GM21717 (cell line): ENCODE measurements around the gene PATJ.

Experiments
- ATAC-seq: cut with Tn5 transposase; IDR thresholded peaks from one replicate; pipeline ENCODE4 v1.9.1; 2021; ENCODE audit warnings: mild to moderate bottlenecking, moderate library complexity; ENCODE audit not compliant: unreplicated experiment

Gene PATJ

DNA sequence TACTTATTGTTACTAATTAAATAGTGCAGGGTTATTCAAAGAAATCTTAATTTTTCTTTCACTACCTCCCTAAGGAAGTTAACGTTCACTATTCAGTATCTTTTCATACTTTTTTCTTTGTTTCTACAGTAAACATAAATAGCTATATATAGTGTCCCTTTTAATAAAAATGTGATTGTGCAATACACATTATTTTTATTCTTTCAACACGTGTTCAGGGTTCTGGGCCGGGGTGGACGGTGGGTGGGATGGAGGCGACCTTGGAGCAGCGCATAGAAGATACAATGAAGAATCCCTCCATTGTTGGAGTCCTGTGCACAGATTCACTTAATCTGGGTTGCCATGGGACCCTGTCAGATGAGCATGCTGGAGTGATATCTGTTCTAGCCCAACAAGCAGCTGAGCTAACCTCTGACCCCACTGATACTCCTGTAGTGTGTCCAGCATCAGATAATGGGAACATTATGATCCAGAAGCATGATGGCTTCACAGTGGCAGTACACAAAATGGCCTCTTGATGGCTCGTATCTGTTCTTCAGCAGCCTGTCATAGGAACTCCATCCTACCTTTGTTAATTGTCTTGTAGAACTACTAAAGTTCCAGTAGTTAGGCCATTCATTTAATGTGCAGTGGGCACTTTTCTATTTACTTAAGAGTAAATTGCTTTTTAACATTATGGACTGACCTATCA is 296.5 kb downstream of the PATJ start:
- no peak for ATAC-seq

DNA sequence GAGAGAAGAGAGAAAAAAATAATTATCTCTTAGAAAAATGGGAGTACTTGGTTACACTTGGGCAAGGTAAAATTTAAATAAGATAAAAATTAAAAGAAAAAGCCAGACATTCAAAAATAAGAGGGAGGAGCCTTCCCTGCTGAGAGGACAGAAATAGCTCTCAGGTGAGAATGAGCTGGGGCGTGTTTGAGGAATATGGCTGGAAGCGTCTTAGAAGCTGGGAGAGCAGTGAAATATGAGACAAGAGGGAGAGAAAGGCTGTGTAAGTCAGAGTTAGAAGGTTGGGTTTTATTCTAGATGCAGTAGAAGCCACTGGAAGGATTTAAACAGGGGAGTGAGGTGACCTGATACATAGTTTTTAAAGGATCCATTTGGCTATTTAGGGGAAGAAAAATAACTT is 298.2 kb downstream of the PATJ start:
- ATAC-seq: no peak

DNA sequence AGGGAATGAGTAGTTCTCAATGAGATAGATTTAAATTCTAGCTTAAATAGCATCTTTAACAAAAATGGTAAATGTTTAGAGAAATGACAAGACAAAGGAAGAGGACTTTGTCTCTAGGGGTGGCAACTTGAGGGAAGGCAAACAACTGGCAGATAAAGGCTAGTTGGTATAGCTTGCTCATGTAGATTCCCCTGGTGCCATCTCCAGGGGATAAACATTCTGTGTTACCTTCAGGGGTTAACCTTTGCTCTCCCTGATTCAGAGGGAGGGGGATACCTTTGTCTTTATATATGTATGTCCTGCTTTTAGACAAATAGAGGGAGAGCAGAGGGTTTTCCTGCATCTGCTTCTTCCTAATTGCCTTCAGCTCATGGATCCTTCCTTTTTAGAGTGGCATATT is 298.7 kb downstream of the PATJ start:
- no peak for ATAC-seq

DNA sequence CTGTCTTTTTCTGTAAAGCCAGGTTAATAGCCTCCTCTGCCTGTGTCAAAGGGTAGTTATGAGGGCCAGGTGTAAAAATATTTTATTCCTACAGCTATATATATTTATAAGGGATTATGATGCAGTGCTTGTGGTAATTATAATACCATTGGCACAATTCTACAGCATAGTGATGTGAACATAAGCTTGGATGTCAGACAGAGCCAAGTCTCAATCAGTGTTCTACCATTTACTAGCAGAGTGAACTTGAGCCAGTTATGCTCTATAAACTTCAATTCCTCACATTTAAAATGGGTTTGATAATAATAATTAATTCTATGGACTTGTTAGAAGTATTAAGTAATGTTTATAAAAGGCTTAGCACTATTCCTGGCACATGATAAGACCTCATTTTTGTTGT is 300.9 kb downstream of the PATJ start:
- ATAC-seq: no peak

DNA sequence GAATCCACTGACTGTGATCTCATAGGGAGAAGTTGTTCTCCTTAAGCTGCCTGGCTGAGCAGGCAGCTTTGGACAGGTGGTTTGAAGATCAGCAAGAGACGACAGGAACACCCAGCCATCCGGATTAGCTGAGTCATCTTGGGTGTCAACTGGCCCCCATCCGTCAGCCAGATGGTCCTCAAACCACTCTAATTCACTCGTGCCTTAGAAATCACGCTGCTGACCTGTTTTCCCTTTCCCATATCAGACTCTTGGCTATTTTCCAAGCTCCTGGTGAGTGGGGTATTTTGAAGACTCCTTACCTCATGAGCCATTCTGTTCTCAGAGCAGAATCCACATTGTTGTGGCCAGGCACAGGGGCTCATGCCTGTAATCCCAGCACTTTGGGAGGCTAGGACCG is 303.3 kb downstream of the PATJ start:
- no peak for ATAC-seq

DNA sequence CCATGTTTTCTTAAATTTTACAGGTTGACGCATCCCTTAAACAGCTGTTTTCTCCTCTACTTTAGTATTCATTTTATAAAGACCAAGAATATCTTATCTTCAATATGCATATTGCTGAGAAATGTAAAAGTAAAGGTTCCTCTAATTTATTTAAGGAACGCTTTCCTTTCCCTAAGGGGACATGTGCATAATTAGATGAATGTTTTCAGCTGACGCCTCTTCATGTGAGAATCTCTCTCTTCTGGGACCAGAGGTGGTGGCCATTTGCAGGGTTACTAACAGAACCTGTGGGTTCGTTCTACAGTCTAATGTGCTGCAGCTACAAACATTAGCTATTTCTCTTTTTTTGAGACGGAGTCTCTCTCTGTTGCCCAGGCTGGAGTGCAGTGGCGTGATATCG is 304.6 kb downstream of the PATJ start:
- ATAC-seq: no peak

DNA sequence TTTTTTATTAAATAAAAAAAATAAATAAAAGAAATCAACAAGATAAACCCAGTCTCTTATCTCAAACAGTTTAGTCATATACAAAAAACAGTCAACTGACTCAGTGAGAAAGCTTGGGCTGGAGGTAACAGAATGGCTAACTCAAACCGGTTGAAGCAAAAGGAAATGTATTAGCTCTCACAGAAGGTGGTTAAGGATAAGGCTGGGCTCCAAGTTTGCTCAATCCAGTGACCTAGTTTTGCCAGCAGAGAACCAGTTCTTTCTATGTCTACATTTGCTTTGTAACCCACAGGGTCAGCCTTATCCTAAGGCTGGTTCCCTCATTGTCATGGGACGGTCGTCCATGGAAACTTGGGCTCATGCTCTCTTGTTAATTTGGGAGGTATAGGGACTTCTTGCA is 307.9 kb downstream of the PATJ start:
- ATAC-seq: no peak

DNA sequence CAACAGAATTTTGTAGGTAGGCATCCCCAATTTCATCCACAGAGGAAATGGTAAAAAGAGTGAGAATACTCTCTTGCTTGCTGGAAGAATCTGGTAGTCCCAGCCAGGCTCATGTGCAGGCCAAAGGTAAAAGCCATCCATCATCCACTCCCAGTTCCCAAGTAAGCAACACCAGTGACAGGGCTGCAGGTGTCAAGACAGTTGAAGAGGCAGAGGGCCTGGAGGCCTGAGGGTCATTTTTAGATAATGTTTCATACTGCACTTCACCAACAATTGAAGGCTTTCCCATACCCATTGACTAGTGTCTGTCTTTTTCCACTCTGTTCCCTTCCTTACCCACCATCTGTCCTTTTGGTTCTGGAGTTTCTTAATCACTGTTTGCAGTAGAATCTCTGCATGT is 310.7 kb downstream of the PATJ start:
- no peak for ATAC-seq

DNA sequence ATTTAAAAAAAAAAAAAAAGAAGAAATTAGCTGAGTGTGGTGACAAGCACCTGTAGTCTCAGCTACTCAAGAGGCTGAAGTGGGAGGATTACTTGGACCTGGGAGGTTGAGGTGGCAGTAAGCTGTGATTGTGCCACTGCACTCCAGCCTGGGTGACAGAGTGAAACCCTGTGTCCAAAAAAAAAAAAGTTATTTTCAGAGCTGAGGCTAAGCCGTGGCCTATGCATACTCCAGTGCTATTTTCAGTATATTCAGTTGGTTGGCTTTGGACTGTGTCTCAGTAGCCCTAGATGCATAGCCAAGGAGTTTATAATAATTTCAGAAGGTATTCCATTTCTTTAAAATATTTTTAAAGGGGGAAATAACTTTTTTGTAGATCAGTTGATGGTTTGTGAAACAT is 311.9 kb downstream of the PATJ start:
- no peak for ATAC-seq

DNA sequence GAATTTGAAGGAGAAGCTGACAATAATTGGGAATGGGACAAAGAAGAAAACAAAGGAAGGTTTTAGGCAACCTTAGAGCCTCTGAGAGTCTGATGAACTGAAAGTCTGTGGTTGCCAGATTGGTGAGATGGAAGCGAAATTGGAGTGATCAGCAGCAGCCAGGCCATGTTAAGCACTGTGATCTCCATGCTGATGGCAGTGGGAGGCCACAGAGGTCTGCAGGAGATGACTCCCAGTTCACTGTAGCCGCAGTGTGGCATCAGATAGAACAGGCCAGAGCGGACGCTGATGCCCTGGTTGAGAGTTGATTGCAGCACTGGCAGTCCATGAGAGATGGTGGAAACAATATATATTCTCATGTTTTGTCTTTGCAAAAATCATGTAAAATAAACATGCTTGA is 314.9 kb downstream of the PATJ start:
- ATAC-seq: no peak

DNA sequence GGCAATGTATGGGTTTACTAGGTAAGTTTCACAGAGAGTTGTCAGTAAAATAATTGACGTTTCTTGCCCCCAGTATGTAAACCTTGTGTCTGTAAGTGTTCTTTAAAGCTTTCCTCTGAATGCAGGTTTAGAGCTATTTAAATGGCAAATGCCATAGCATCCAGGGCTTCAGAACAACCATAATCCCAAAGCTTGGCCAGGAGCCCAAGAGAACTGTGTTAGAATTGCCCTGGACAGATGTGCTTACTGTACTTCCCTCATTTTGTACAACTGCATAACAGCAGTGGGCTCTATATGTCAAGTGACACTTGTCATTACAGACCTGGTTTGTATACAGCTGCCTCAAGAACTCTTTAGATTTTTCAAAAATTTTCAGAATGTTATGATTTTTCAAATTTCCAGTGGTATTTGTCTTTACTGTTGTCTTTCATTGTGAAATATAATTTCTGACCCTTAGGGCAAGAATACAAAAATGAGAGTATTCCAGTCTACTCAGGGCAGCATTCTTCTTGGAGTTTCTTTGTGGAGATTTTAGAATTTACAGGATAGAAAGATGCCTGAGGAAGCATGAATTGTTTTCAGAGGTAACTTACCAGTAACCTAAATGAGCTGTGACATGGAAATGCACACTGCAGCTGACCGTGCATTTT is 315.5 kb downstream of the PATJ start:
- ATAC-seq: no peak

DNA sequence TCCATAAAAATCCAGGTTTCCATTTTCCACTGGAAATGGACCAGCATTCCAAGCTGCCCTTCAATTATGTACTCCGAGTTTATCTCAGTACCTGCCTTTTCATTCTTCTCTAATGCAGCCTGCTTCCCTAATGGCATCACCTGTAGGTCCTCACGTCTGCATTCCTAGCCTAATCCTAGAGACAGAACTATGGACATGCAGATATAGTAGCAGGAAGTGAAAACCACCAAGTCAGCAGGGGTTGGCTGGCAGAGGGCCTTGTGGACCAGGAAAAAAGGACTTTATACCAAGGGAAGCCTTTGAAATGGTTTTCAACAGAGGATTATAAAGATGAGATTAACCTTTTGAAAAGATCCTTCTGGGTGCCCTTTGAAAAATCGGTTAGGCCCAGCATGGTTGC is 316.7 kb downstream of the PATJ start:
- no peak for ATAC-seq

DNA sequence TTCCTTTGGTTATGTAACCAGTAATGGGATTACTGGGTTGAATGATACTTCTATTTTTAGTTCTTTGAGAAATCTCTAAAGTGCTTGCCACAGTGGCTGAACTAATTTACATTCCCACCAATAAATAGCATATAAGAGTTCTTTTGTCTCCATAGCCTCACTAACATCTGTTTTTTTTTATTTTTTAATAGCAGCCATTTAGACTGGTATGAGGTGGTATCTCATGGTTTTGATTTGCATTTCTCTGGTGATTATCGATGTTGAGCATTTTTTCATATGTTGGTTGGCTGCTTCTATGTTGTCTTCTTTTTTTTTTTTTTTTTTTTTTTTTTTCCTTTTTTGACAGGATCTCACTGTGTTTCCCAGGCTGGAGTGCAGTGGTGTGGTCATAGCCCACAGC is 319.8 kb downstream of the PATJ start:
- ATAC-seq: no peak

DNA sequence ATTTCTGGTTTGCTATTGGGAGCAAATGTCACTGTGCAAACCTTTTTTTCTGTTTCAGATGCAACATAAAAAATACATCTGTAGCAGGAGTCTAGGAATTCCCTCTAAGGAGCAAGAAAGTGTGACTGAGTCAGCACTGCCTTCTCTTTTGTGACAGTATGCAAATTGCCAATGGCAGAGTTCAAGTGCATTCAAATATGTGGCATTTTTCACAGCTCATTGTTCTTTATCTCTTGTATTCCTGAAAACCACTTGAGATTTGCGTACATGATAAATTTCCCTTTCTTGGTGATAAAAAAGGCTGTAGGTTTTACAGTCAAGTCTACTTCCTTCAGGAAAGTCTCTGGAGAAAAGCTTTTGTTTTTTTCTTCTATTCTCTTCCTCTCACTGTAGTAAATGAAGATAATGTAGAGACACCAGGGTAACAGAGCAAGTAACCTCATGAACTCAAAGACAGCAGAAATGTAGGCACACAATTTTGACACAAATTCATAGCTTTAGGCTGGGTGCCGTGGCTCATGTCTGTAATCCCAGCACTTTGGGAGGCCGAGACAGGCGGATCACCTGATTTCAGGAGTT is 322.6 kb downstream of the PATJ start:
- ATAC-seq: no peak

DNA sequence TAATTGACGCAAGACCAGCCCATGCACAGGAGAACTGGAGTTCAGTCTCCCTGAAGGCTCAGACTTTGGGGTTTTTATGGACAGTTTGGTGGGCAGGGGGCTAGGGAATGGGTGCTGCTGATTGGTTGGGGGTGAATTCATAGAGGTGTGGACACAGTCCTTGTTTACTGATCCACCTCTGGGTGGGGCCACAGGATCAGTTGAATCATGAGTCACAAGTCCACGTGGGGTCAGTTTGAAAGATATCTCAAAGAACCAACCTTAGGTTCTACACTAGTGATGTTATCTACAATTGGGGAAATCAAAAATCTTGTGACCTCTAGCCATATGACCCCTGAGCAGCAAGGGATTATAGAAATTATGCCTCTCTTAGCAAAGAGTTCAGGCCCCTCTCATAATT is 324.4 kb downstream of the PATJ start:
- no peak for ATAC-seq

DNA sequence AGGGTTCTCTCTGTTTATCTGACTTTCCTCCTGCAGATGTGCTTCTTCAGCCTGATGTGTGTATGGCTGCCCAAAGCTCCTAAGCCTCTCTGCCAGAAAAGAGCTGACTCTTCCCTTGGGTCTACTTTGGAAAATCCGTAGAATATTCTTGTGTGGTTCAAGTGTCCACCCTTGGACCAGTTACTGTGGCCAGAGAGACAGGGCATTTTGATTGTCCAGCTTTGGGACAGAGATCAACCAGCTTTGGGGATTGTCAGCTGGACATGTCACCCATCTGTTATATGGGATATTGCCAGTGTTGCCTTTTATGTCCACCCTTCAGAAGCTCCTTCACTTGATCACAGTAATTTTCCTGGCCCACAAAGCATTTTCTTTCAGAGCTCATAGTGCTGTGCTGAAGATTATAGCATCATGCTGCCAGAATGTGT is 326.1 kb downstream of the PATJ start:
- ATAC-seq: no peak

DNA sequence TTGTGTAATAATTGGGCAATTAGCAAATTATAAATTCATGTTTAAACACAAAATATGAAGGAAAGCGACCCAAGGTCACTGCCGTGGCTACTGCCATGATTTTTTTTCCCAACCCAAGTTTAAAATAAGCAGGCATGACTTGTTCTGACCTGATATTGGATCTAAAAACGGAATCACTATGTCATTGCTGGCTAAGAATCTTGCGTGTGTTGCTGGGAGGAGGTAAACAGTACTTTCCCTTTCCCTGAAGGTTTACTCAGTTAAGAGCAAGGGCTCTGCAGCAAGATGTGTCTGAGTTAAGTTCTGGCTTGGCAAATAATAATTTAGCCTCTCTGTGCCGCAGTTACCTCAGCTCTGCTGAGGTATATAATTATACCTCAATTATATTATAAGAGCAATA is 326.7 kb downstream of the PATJ start:
- no peak for ATAC-seq

DNA sequence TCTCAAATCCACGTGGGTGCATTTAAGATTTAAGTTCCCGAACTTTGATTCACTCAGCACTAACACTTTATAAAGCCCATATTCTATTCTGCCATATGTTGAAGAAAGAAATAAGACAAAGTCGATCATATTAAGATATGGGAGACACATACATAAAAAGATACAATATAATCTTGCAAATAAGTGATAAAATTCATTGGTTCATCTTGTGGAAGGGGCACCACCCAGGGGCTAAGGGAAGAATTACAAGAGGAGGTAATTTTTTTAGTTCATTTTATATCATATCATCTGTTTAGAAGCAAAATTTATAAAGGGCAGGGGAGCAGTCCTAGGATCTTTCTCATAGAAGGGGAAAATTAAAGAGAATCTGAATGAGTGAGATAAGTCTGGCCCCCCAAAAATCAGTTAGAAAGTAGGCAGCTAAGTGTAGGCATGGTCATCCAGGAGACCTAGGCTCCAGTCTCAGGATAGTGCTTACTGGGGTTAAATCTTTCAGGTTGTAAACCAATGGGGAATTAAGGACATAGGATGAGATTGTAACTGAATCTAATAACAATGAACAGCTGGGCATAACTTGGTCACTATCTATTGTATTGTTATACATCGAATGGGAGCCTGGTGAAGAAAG is 328.2 kb downstream of the PATJ start:
- no peak for ATAC-seq

DNA sequence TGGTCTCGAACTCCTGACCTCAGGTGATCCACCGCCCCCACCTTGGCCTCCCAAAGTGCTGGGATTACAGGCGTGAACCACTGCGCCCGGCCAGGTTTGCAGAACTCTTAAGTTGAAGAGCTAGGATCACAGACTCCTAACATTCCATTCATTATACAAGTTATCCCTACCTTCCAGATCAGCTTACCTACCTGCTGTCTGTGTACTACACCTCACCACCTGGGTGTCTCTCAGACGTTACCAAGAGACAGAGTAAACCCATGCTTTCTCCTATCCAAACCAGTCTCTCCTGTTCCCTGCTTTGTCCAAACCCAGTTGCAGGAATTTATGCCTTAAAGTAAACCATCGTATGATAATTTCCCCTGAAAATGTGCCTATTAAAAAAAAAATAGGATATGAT is 329.4 kb downstream of the PATJ start:
- ATAC-seq: no peak

DNA sequence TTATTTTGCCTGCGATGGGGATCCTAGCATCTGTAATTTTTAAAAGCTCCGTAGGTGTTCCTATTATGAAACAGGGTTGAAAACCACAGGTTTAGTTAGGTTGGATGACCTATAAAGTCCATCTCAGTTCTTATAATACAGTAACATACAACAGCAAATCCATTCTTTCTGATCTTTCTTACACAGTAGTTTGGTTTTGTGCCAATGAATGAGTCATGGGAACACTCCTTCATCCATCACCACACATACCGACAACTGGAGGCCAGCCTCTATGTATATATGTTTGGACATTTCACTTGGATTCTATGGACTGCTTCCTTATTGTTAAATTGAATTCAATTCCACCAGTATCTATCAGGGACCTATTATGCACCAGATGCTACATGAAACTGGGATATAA is 334.0 kb downstream of the PATJ start:
- ATAC-seq: no peak

DNA sequence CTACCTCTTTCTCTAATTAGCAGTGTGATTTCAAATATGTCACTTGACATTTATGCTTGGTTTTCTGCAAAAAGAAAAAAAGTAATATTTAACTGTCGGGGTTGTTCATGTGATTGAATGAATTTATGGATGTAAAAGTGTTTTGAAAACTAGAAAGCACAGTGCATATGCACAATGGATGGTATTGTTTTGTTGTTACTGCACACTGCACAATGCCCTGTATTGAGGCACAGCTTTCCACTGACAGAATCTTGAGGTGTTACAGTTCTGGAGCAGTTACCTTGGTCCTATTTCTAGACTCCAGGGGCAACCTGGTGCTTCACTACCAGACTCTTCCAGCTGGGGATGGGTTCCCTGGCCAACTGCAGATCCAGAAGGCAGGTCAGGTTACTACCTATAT is 335.5 kb downstream of the PATJ start:
- no peak for ATAC-seq
